T1000 (cell line): ENCODE results near the gene SHF.

ENCODE experiments used
- DNase-seq: peaks from one replicate; lab custom pipeline; 2025; ENCODE audit warnings: mixed read lengths; lab: John Stamatoyannopoulos, UW

SHF gene

GRCh38 chr15:45168751-45169551, 18.8 kb downstream of the SHF start:
- DNase-seq = no peak

- no peak for DNase-seq
These were observed 19.5 kb downstream of the SHF start for GRCh38 chr15:45168286-45168685.

- DNase-seq = no peak
These were observed 20.0 kb downstream of the SHF start for GRCh38 chr15:45167631-45168205.

DNA sequence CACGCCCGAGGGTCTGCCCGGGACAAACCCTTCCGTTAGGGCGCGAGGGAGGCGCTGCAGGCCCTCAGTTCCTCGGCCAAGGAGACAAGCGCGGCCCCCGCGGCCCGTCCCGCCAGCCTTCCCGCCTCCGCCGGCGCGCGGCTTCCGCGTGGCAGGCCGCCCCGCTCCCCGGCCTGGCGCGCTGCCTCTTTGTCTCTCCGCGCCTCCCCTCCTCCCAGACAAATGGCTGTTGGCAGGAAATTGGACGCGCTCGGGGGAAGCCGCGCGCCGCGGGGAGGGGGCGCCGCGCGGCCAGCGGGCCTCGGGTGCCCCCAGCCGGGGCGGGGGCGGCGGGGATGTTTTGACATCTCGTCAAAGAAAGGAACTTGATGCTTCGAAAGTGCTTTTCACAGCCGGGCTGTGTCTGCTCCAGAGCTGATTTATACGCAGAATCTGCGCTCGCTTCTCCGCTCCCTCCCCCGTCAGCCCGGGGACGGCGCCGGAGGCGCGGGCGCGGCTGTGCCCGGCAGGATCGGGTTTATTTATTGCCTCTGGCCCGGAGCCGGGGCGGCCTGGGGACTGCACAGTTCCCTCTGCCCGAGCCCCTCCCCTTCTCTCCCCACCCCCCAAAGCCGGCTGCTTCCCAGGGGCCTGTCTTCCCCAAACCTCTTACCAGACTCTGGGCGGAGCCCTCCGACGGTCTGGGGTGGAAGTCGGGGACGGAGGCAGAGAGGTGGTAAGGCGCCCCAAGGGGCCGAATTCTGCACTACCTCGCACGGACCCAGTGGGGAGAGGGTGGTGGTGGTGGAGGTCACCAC, 20.7 kb downstream of the SHF start:
- peak; percentile 54 for DNase-seq

DNA sequence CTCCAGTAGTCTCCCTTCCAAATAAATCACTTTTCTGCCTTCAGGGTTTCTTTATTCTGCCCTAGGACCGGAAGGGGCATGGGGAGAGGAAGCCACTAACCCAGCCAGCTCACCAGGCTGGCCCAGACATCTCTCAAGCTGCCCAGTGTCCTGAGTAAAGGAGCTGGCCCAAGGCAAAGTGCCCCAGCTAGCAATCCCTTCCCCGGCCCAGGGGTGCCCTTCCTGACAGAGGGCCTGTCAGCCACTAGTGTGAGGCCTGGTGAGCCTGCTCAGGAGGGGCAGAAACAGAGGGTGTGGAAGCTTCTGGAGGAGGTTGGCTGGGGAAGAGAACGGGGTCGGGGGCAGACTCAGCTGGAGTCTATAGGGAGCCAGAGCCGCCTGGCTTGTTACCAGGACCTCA, 22.2 kb downstream of the SHF start:
- DNase-seq = no peak

- DNase-seq = no peak
These were observed 22.9 kb downstream of the SHF start for GRCh38 chr15:45164914-45165313.

GRCh38 chr15:45163508-45163856, 24.3 kb downstream of the SHF start:
- no peak for DNase-seq

DNA sequence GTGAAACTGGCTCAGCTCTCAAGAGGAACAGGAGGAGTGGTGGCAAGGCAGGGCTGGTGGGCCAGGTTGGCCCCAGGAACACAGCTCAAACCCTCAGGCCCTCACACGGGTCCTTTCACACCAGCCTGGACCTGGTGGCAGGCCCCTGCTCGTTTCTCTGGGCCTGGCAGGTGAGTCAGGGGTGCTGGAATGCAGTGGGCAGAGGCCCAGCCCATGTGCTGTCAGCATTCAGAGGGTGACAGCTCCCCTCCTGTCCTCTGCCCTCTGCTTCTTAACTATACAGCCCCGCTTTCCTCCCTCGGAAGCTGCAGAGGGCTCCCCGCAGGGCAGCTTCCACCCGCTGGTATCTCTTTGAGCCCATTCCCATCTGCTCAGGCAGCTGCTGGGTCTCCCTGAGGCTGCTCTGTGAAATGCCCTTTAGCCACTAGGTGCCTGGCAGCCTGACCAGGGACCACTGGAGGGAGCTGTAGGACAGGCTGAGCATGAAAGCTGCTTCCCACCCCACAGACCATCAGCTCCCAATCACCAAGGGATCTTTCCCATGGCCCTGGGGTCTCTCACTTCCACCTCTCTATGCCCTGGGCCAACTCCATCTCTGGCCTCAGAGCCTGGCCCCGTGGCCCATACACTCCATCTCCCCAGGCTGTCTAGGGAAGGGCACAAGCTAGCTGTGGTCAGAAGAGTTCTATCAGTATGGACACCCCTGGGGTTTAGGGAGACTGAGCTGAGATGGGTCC, 24.8 kb downstream of the SHF start:
- DNase-seq = peak; percentile 62

- no peak for DNase-seq
These were observed 26.1 kb downstream of the SHF start for GRCh38 chr15:45161666-45162065.

DNA sequence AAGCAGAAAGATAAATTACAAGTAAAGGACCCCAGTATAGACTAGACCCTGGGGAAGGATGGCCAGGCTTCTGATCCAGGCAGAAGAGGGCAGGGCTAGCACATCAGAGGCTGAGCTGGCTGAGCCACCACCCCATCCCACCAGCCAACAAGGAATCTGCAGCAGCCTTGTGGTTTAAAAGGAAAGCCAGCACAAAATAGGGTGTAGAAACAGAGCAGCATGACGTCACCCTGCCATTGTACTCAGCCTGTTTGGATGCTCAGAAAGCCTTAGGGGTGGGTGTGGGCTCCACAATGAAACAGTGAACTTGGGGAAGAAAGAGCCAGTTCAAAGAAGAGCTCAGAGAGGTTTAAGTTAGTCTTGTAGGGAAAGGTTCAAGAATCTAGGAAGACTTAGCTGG, 29.8 kb downstream of the SHF start:
- DNase-seq = peak; percentile 22

DNA sequence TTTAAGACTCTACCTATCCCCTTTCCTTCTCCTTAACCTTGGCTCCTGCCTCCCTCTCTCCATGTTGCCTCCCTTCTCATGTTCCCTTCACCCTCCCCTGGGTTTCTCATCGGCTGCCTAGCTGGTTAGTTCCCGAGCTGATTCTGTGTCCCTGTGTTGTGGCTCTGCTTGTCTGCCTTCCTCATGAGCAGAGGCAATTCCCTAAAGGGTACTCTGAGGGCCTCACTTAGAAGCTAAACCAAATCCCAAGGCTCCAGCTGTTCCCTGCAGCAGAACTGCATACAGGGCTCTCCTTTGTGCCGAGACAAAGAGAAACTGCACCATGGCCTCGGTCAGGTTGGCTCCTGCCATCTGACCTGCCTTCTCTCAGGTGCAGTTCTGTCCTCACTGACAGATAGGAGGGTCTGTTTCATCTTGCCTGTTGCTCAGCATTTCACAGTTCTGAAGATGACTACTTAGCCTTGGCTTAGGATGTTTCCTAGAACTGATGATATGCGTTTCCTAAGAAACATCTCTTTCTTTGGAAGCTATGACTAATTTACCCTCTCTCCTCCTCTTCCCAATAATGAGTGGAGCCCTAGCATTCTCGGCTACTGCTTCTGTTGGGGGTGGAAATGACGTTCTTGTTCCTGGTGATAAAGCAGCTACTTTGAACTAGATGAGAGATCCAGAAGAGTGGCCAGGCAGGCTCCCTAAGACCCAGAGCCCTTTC, 30.9 kb downstream of the SHF start:
- DNase-seq = no peak

GRCh38 chr15:45155739-45156138, 32.0 kb downstream of the SHF start:
- DNase-seq = no peak

GRCh38 chr15:45151998-45152828, 35.6 kb downstream of the SHF start:
- DNase-seq = no peak

DNA sequence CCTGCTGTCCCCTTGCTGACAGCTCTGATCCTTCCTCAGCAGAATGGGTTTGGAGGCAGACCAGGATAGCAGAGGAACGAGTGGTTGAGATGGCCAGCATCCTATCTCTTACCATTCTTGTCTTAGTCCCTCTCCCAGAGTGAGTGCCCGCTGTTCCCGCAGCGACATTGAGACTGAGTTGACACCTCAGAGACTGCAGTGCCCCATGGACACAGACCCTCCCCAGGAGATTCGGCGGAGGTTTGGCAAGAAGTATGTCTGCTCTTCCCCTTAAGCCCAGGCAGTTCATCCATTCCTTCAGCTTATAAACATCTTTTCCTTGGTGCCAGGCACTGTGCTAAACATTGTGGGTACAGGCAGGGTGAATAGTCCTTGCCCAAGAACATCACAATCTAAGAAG, 36.8 kb downstream of the SHF start:
- no peak for DNase-seq

- DNase-seq = no peak
These were observed 37.3 kb downstream of the SHF start for GRCh38 chr15:45150481-45150880.

- DNase-seq = no peak
These were observed 38.7 kb downstream of the SHF start for GRCh38 chr15:45149060-45149459.

- DNase-seq = no peak
These were observed 39.4 kb downstream of the SHF start for GRCh38 chr15:45148076-45149059.

- DNase-seq = no peak
These were observed 40.2 kb downstream of the SHF start for GRCh38 chr15:45147606-45148005.

DNA sequence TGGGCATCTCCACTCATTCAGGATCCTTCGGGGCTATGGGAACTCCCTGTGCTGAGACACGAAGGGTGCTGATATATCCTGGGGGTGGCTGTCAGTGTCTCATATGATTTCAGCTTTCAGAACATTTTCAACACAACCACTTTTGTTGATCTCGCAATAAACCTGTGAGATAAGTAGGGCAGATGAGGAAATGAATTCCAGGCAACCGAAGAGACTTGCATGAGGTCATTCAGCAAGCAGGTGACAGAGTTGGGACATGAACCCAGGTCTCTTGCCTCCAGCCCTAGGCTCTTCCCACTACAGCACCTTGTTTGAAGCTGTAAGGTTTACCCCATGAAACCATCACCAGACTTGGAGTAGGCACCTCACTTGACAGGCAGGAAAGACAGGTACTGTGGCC, 41.4 kb downstream of the SHF start:
- DNase-seq = no peak

- no peak for DNase-seq
These were observed 43.0 kb downstream of the SHF start for GRCh38 chr15:45144775-45145174.
